Pancreas (tissue), 10 donors: Measurements from ENCODE around the gene RNF150. TPM values are rescaled to one million over a fixed set of nuclear protein-coding genes. Genes with fewer than 3 reads are reported as not detected.

Experiments used
- ATAC-seq, 4 donors: fragments of 200-7000 bp; cut with Tn5 transposase; one replicate each; pipeline versions ENCODE4 v1.8.0 to v1.9.1; 2020; ENCODE audit warnings: mild to moderate bottlenecking in 4 of 4, moderate library complexity in 4 of 4
- DNase-seq, 6 donors: peaks; one replicate each; pipeline ENCODE4 v3.0.0-alpha.2; 2020
- FAIRE-seq: peaks from 2 replicates; lab custom pipeline; 2012; peaks lifted over from hg19 to GRCh38; lab: Jason Lieb, UNC
- H3K27ac ChIP-seq, 4 donors: fragments of 200-600 bp; sonication (generic); 1 replicate in 3 of 4; 2 replicates in 1 of 4; pipeline versions ENCODE4 v1.5.0 to v1.8.0; 2020
- H3K27me3 ChIP-seq, 4 donors: fragments of 200-600 bp; one replicate each; pipeline ENCODE4 v1.8.0; 2021
- H3K36me3 ChIP-seq, 3 donors: fragments of 200-600 bp; sonication (generic) in 1 of 3; one replicate each; pipeline versions ENCODE4 v1.5.0 to v1.8.0; 2020 to 2021
- H3K4me1 ChIP-seq, 3 donors: fragments of 200-600 bp; one replicate each; pipeline ENCODE4 v1.8.0; 2021
- H3K4me3 ChIP-seq, 4 donors: fragments of 200-600 bp; sonication (generic) in 2 of 4; one replicate each; pipeline versions ENCODE4 v1.5.0 to v1.8.0; 2020 to 2021
- H3K9me3 ChIP-seq, 4 donors: fragments of 200-600 bp; one replicate each; pipeline ENCODE4 v1.8.0; 2021
- WGBS, 2 donors: extraction: QIAGEN DNeasy Blood & Tissue Kit; methylation state at CpG; one replicate each; pipeline ENCODE4 v1.1.7; 2013; 5-methylcytosine and 5-hydroxymethylcytosine counted together
- intact Hi-C, 3 donors: fragments of 100-400 bp; cut with DNase I; formaldehyde crosslinking; loops; one replicate each; pipeline versions ENCODE4 v1.11.1 to v1.14.2; 2022
- polyA plus RNA-seq, 2 donors: library from polyadenylated mRNA; stranded (reverse); fragments of 200-250 nt; gene quantifications; one replicate each; pipeline ENCODE4 v1.2.3, GENCODE V29; 2013
- total RNA-seq, 6 donors: library from RNA; stranded (reverse); fragmentation: NEBNext Ultra II Directional in 4 of 6; extraction: Animal tissue kit (Norgen Biotek cat#: 25700) in 4 of 6; gene quantifications; one replicate each; pipeline versions ENCODE4 v1.2.1 to v1.2.4, GENCODE V29; 2021 to 2023
- TF ChIP-seq, protein P1 (sequence below), 4 donors: fragments of 200-600 bp; sonication (generic) in 3 of 4; IDR thresholded peaks; one replicate each; pipeline versions ENCODE4 v1.5.0 to v1.8.0; 2021; ENCODE audit warnings: antibody characterized with exemption in 4 of 4
- donor health status: healthy with polysubstance abuse.
- donor health status: DM: no; HTN: no; CAD: no; lungs with moderate emphysema.
- donor health status: DM: no; HTN: no; CAD: no.
- donor health status: control.
- donor health status: control.
- donor health status: Bipolar disorder and iron deficiency.
- donor health status: DM: yes; HTN: yes; CAD: no.
- donor health status: DM: no; HTN: no; CAD: no.
- donor health status: DM: no; HTN: no; CAD: no.
- donor health status: DM: yes; HTN: yes; CAD: no.

RNF150 gene
- total and polyA plus RNA-seq, 8 donors = 0.53 to 4.1 (median 2.5) TPM

- intact Hi-C loops = no loop called here
- Histone ChIP-seq H3K4me1 (no peaks in the 10 kb centered on the region), H3K36me3 (no peaks in the 10 kb centered on the region), H3K4me3 (no peak overlapping the region), H3K27me3 (no peaks in the 10 kb centered on the region), H3K9me3 (no peaks in the 10 kb centered on the region), H3K27ac (no peak overlapping the region)
- 77 to 85% methylated on average over 7 of the region's 7 CpGs for WGBS, 2 donors
- TF ChIP-seq, protein P1, sequence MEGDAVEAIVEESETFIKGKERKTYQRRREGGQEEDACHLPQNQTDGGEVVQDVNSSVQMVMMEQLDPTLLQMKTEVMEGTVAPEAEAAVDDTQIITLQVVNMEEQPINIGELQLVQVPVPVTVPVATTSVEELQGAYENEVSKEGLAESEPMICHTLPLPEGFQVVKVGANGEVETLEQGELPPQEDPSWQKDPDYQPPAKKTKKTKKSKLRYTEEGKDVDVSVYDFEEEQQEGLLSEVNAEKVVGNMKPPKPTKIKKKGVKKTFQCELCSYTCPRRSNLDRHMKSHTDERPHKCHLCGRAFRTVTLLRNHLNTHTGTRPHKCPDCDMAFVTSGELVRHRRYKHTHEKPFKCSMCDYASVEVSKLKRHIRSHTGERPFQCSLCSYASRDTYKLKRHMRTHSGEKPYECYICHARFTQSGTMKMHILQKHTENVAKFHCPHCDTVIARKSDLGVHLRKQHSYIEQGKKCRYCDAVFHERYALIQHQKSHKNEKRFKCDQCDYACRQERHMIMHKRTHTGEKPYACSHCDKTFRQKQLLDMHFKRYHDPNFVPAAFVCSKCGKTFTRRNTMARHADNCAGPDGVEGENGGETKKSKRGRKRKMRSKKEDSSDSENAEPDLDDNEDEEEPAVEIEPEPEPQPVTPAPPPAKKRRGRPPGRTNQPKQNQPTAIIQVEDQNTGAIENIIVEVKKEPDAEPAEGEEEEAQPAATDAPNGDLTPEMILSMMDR (IDR thresholded peaks at IDR 0.05) = no peak
- FAIRE-seq (no peak), DNase-seq (no peak), ATAC-seq (no peak)
These were observed 9.2 kb upstream of the RNF150 start for GRCh38 chr4:141142423-141142822.

GRCh38 chr4:141140391-141141200 lies 7.3 kb upstream of the RNF150 start:
- ATAC-seq = peak in 1 of 4 donors; percentile 46
- intact Hi-C loops = no loop called here
- WGBS, 2 donors = 86 to 94% methylated on average over 3 of the region's 3 CpGs
- peaks cover 0 to 4% (median 0%) of the 10 kb centered on the region in 4 donors for H3K27me3 ChIP-seq
- H3K4me3 ChIP-seq = no peak overlapping the region
- no peak for FAIRE-seq
- H3K27ac ChIP-seq = no peak overlapping the region
- no peaks in the 10 kb centered on the region for H3K36me3 ChIP-seq
- no peak for DNase-seq
- H3K9me3 ChIP-seq = no peaks in the 10 kb centered on the region
- no peaks in the 10 kb centered on the region for H3K4me1 ChIP-seq
- TF ChIP-seq, protein P1 (IDR thresholded peaks at IDR 0.05) = no peak

DNA sequence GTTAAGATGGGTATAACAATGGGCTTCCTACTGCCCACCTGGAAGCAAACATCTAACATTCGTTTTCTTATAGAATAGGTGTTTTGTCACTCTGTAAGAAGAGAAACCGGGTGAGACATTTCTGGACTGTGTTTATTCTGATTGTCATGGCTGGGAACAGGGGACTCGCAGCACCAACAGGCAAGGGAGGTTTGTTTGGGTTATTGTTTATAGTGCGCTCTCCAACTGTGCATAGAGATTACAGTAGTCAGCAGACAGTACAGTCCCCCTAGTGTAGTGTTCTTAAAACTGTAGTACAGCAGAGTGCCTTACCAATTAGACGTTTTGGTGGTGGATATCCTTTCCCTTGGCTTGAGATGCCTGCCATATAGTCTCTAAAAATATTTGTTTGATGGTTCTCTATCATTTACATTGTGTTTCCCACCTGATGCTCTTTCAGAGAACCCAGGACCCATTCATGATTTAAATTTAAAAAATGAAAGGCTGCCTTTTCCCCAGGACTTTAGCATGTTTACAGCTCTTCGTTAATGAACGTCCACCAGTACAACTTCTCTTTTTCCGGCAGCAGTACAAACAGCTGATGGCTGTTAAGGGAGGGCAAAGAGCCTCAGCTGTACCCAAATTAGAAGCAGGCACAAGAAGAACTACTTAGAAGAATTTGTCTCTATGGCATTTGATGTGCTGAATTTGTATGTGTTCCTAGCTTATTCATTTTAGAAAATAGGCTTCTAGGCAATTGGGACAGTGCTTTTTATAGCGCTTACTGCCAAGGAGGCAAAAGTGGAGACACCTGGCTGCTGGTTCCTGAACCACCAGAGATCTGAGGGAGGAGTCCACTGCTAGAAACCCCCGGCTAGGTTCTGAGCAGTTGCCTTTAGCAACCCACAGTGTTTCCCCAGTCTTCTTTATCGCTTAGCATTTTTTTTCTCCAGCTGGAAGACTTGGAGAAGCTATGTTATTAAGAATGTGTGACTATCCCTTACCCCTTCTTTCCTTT lies 1.0 kb upstream of the RNF150 start:
- H3K27me3 ChIP-seq = peaks cover 0 to 4% (median 0%) of the 10 kb centered on the region in 4 donors
- peak overlapping the region in 1 of 4 donors; percentile 94 for H3K4me3 ChIP-seq
- H3K4me1 ChIP-seq = no peaks in the 10 kb centered on the region
- TF ChIP-seq, protein P1 (IDR thresholded peaks at IDR 0.05) = no peak
- no peak overlapping the region for H3K27ac ChIP-seq
- no peaks in the 10 kb centered on the region for H3K36me3 ChIP-seq
- intact Hi-C loops = loop anchor here in 1 of 3 donors (5.0 kb wide), 1 partner anchor 272 kb away; no protein-coding TSS in a partner anchor
- 53 to 58% methylated on average over 11 of the region's 11 CpGs for WGBS, 2 donors
- FAIRE-seq (no peak), ATAC-seq (no peak), DNase-seq (no peak)
- H3K9me3 ChIP-seq = no peaks in the 10 kb centered on the region

DNA sequence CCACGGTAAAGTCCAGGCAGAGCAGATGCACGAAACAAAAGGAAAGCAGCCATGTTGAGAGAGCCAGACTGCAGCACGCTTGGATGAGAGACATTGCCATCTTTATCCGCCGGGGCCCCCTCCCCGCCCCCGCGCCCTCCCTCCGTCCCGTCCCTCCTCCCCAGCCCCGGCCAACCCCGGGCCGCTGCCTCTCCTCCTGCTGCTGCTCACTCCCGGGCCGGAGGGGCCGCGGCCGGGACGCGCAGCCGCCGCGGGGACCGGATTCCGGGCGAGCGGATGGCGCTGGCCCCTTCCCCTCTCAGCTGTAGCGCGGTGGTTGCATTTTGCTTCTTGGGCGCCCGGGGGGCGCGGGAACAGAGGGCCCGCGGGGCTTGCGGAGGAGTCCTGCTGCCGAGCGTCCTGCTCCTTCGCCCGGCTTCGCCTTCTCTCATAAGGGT lies 542 bp downstream of the RNF150 start:
- intact Hi-C loops = loop anchor here in 1 of 3 donors (5.0 kb wide), 1 partner anchor 270 kb away; no protein-coding TSS in a partner anchor
- Histone ChIP-seq H3K27me3 (peaks cover 0 to 4% (median 0%) of the 10 kb centered on the region in 4 donors), H3K9me3 (no peaks in the 10 kb centered on the region), H3K4me3 (peak overlapping the region; percentile 74 to 94 (median 77)), H3K4me1 (no peaks in the 10 kb centered on the region), H3K36me3 (no peaks in the 10 kb centered on the region), H3K27ac (peak overlapping the region in 2 of 4 donors; percentile 17 to 37)
- DNase-seq (peak in 3 of 6 donors; percentile 3 to 67 (median 23)), ATAC-seq (peak; percentile 57 to 71 (median 65)), FAIRE-seq (no peak)
- TF ChIP-seq, protein P1 (IDR thresholded peaks at IDR 0.05) = no peak
- 1% methylated on average over 36 to 42 of the region's 42 CpGs for WGBS, 2 donors
